Gastrocnemius medialis (tissue), 4 donors: ENCODE results near the gene CMTM7. TPM values are rescaled to one million over a fixed set of nuclear protein-coding genes. Genes with fewer than 3 reads are reported as not detected.

Experiments used
- ATAC-seq, 2 donors: fragments of 150-250 bp; one replicate each; pipeline ENCODE4 v1.9.1; 2016
- DNase-seq, 2 donors: peaks; one replicate each; pipeline ENCODE4 v3.0.0-alpha.2; 2019
- H3K27ac ChIP-seq, 4 donors: fragments of 200-600 bp; sonication (generic); 1 replicate in 1 of 4; 2 replicates in 3 of 4; pipeline ENCODE4 v1.5.1; 2016 to 2018; ENCODE audit warnings: mild to moderate bottlenecking in 2 of 4, moderate library complexity in 1 of 4
- H3K27me3 ChIP-seq, 3 donors: fragments of 200-600 bp; sonication (generic) in 2 of 3; 1 replicate in 1 of 3; 2 replicates in 2 of 3; pipeline versions ENCODE4 v1.5.1 to v1.6.0; 2016 to 2019; ENCODE audit warnings: mild to moderate bottlenecking in 1 of 3, moderate library complexity in 1 of 3
- H3K36me3 ChIP-seq, 2 donors: fragments of 200-600 bp; sonication (generic) in 1 of 2; one replicate each; pipeline ENCODE4 v1.5.1; 2017 to 2018
- H3K4me1 ChIP-seq, 2 donors: fragments of 200-600 bp; sonication (generic) in 1 of 2; one replicate each; pipeline ENCODE4 v1.5.1; 2016 to 2017; ENCODE audit warnings: mild to moderate bottlenecking in 2 of 2
- H3K4me3 ChIP-seq, 4 donors: fragments of 200-600 bp; sonication (generic) in 3 of 4; 1 replicate in 1 of 4; 2 replicates in 3 of 4; pipeline ENCODE4 v1.5.1; 2016 to 2019; ENCODE audit warnings: mild to moderate bottlenecking in 2 of 4
- H3K9me3 ChIP-seq, 3 donors: fragments of 200-600 bp; sonication (generic) in 2 of 3; 1 replicate in 1 of 3; 2 replicates in 2 of 3; pipeline ENCODE4 v1.5.1; 2016 to 2019
- POLR2A ChIP-seq, 2 donors: fragments of 450-650 bp; IDR thresholded peaks; one replicate each; pipeline ENCODE4 v1.6.1; 2017; ENCODE audit warnings: antibody characterized with exemption in 2 of 2, mild to moderate bottlenecking in 2 of 2, moderate library complexity in 2 of 2
- in situ Hi-C, 4 donors: fragments of 200-750 bp; cut with MboI; loops; one replicate each; pipeline versions ENCODE4 v1.15.0 to v1.8.0; 2017; ENCODE audit warnings: low sequenced_read_pairs in 4 of 4
- intact Hi-C: fragments of 100-400 bp; cut with DNase I; formaldehyde crosslinking; loops from one replicate; pipeline ENCODE4 v1.15.1; 2023; ENCODE audit warnings: low total_unique reads
- total RNA-seq, 4 donors: library from RNA; depleted of rRNA; stranded (reverse); fragments of >200 nt; gene quantifications; one replicate each; pipeline versions ENCODE4 v1.1.0 to v1.2.3, GENCODE V29; 2016
- TF ChIP-seq, protein P1 (sequence below), 5 experiments: fragments of 450-650 bp in 3 of 5; fragments of 200-600 bp in 2 of 5; sonication (generic) in 2 of 5; IDR thresholded peaks in 4 of 5; conservative IDR thresholded peaks in 1 of 5; 1 replicate in 4 of 5; 2 replicates in 1 of 5; pipeline ENCODE4 v1.5.1; 2016 to 2019; ENCODE audit warnings: antibody characterized with exemption in 5 of 5, mild to moderate bottlenecking in 3 of 5, moderate library complexity in 3 of 5

CMTM7 gene
- total RNA-seq, 4 donors from 2014 or later: 1.1 to 3.3 (median 1.7) TPM

DNA sequence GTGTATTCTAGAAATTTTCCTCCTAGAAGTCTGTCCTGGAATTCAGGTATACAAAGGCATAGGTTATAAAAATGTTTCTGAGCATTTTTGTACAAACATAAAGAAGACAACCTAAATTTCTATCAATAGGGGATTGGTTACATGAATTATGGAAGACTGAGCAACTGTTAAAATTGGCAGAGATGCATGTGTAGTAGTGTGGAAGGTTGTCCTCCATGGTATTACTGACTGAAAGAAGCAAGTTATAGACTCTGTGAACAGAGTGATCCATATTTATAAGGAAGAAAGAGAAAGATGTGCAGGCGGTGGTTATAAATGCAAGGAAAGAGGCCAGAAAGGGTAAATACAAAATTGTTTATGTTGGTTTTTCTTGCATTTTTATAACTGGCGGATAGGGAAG, 38.3 kb upstream of the CMTM7 start:
- ATAC-seq (no peak), DNase-seq (no peak)
- no peaks in the 10 kb centered on the region for H3K9me3 ChIP-seq
- intact Hi-C loops (no loop called here), in situ Hi-C loops (loop anchor here in 1 of 4 donors (25.0 kb wide), 1 partner anchor 309 kb away; no protein-coding TSS in a partner anchor)
- no peak overlapping the region for H3K4me3 ChIP-seq
- no peaks in the 10 kb centered on the region for H3K27me3 ChIP-seq
- H3K27ac ChIP-seq: no peak overlapping the region
- H3K36me3 ChIP-seq: no peaks in the 10 kb centered on the region
- TF ChIP-seq, protein P1, sequence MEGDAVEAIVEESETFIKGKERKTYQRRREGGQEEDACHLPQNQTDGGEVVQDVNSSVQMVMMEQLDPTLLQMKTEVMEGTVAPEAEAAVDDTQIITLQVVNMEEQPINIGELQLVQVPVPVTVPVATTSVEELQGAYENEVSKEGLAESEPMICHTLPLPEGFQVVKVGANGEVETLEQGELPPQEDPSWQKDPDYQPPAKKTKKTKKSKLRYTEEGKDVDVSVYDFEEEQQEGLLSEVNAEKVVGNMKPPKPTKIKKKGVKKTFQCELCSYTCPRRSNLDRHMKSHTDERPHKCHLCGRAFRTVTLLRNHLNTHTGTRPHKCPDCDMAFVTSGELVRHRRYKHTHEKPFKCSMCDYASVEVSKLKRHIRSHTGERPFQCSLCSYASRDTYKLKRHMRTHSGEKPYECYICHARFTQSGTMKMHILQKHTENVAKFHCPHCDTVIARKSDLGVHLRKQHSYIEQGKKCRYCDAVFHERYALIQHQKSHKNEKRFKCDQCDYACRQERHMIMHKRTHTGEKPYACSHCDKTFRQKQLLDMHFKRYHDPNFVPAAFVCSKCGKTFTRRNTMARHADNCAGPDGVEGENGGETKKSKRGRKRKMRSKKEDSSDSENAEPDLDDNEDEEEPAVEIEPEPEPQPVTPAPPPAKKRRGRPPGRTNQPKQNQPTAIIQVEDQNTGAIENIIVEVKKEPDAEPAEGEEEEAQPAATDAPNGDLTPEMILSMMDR (IDR thresholded peaks at IDR 0.05 in 4 of 5, conservative IDR thresholded peaks at IDR 0.05 in 1 of 5): no peak
- TF ChIP-seq POLR2A (IDR thresholded peaks at IDR 0.05): no peak
- H3K4me1 ChIP-seq: no peaks in the 10 kb centered on the region

DNA sequence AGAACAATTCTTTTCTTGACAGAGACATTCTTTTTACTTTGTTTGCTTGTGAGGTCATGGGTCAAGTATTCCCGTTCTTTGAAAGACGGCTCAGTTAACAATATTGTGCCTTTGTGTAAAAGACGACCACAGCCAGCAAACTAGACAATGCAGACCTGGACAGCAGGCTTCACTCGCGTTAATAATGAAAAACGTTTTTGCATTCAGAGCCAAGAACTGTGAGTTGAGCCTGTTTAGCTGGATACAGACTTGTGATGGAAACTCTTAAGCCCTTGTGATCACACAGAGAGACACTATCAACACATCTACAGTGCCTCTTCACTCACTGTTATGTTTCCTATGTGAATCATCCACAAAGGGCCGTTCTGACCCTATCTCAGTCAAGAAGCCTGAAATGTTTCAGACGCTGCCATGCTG, 37.3 kb upstream of the CMTM7 start:
- DNase-seq (no peak), ATAC-seq (no peak)
- H3K4me3 ChIP-seq: no peak overlapping the region
- H3K27me3 ChIP-seq: no peaks in the 10 kb centered on the region
- no peak for TF ChIP-seq POLR2A (IDR thresholded peaks at IDR 0.05)
- TF ChIP-seq, protein P1 (IDR thresholded peaks at IDR 0.05 in 4 of 5, conservative IDR thresholded peaks at IDR 0.05 in 1 of 5): no peak
- H3K4me1 ChIP-seq: no peaks in the 10 kb centered on the region
- intact Hi-C loops: no loop called here
- no peaks in the 10 kb centered on the region for H3K36me3 ChIP-seq
- H3K9me3 ChIP-seq: no peaks in the 10 kb centered on the region
- in situ Hi-C loops: loop anchor here in 1 of 4 donors (25.0 kb wide), 1 partner anchor 308 kb away; no protein-coding TSS in a partner anchor
- no peak overlapping the region for H3K27ac ChIP-seq

DNA sequence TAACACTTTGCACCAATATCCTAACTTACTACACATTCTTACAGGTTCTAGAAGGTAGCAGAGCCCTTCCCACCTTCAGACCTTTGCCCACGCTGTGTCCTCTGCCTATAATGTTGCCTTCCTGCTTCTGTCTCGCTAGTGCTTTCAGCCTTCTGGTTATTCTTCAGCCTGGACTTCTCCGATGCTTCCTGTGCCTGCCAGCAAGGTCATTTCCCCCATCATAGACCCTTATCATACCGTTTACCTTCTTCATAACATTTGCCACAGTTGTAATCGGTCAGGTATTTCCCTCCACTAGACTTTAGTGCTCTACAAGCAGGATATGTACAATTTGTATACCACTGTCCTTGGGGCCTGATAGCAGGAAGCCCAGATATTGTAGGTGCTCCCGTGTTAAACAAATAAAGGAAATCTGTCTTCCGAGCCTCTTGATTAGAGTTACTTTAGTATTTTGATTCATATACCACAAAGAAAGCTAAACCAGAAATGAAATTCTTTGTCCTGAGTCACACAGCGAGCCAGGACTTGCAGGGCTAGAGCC, 35.8 kb upstream of the CMTM7 start:
- in situ Hi-C loops: loop anchor here in 1 of 4 donors (25.0 kb wide), 1 partner anchor 306 kb away; no protein-coding TSS in a partner anchor
- no peak overlapping the region for H3K27ac ChIP-seq
- H3K27me3 ChIP-seq: no peaks in the 10 kb centered on the region
- no peak overlapping the region for H3K4me3 ChIP-seq
- intact Hi-C loops: no loop called here
- no peaks in the 10 kb centered on the region for H3K4me1 ChIP-seq
- H3K36me3 ChIP-seq: no peaks in the 10 kb centered on the region
- ATAC-seq (no peak), DNase-seq (no peak)
- H3K9me3 ChIP-seq: no peaks in the 10 kb centered on the region
- no peak for TF ChIP-seq POLR2A (IDR thresholded peaks at IDR 0.05)
- TF ChIP-seq, protein P1 (IDR thresholded peaks at IDR 0.05 in 4 of 5, conservative IDR thresholded peaks at IDR 0.05 in 1 of 5): no peak

- no peak overlapping the region for H3K4me3 ChIP-seq
- intact Hi-C loops (no loop called here), in situ Hi-C loops (loop anchor here in 1 of 4 donors (25.0 kb wide), 1 partner anchor 302 kb away; no protein-coding TSS in a partner anchor)
- no peak for DNase-seq
- H3K4me1 ChIP-seq: no peaks in the 10 kb centered on the region
- H3K27ac ChIP-seq: no peak overlapping the region
- TF ChIP-seq, protein P1 (IDR thresholded peaks at IDR 0.05 in 4 of 5, conservative IDR thresholded peaks at IDR 0.05 in 1 of 5): no peak
- TF ChIP-seq POLR2A (IDR thresholded peaks at IDR 0.05): no peak
- ATAC-seq: no peak
- no peaks in the 10 kb centered on the region for H3K36me3 ChIP-seq
- no peaks in the 10 kb centered on the region for H3K27me3 ChIP-seq
- no peaks in the 10 kb centered on the region for H3K9me3 ChIP-seq
These were observed 31.7 kb upstream of the CMTM7 start for GRCh38 chr3:32359766-32360492.
